Measurements from ENCODE around the gene SMAP2. TPM values are rescaled to one million over a fixed set of nuclear protein-coding genes. Genes with fewer than 3 reads are reported as not detected.

SMAP2 gene
- total RNA-seq, result 4.4 and 5.7 TPM in 2 replicates

GRCh38 chr1:40373323-40374283, at the start of gene SMAP2:
SMAP2 (plus strand) TSS chr1:40373727; CDS start chr1:40374121, 394 bp downstream.

GRCh38 chr1:40449684-40450494, 76.4 kb downstream of the SMAP2 start, which contains the start of gene ZFP69B:
ZFP69B (plus strand) TSS chr1:40450476; CDS start chr1:40450962, 486 bp downstream.

Other genes starting within 250 kb of the SMAP2 start
- 19.3 and 32.8 TPM in 2 replicates for gene RLF, start 212.3 kb upstream of the SMAP2 start, total RNA-seq
- not detected in 2 replicates for gene TMCO2, start 125.8 kb upstream of the SMAP2 start, total RNA-seq
- gene ZMPSTE24, start 115.5 kb upstream of the SMAP2 start, total RNA-seq, result 54.6 and 58.1 TPM in 2 replicates
- gene COL9A2, start 56.4 kb upstream of the SMAP2 start, total RNA-seq, result 0.09 and 0.28 TPM in 2 replicates
- gene ZFP69B, start 76.7 kb downstream of the SMAP2 start, total RNA-seq, result 2.7 and 3.2 TPM in 2 replicates
- gene ZFP69, start 103.6 kb downstream of the SMAP2 start, total RNA-seq, result 1.9 and 3.7 TPM in 2 replicates
- gene EXO5, start 135.0 kb downstream of the SMAP2 start, total RNA-seq, result 8.6 and 9.3 TPM in 2 replicates
- gene ZNF684, start 157.9 kb downstream of the SMAP2 start, total RNA-seq, result 3.8 and 4.0 TPM in 2 replicates